ENCODE results near the gene DNTTIP2.
"Not testable (repeated sequence)": the region's sequence is repeated elsewhere in the genome, so short reads cannot be mapped to it uniquely, and the experiment has no call there.

The DNTTIP2 gene, protein sequence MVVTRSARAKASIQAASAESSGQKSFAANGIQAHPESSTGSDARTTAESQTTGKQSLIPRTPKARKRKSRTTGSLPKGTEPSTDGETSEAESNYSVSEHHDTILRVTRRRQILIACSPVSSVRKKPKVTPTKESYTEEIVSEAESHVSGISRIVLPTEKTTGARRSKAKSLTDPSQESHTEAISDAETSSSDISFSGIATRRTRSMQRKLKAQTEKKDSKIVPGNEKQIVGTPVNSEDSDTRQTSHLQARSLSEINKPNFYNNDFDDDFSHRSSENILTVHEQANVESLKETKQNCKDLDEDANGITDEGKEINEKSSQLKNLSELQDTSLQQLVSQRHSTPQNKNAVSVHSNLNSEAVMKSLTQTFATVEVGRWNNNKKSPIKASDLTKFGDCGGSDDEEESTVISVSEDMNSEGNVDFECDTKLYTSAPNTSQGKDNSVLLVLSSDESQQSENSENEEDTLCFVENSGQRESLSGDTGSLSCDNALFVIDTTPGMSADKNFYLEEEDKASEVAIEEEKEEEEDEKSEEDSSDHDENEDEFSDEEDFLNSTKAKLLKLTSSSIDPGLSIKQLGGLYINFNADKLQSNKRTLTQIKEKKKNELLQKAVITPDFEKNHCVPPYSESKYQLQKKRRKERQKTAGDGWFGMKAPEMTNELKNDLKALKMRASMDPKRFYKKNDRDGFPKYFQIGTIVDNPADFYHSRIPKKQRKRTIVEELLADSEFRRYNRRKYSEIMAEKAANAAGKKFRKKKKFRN

DNA sequence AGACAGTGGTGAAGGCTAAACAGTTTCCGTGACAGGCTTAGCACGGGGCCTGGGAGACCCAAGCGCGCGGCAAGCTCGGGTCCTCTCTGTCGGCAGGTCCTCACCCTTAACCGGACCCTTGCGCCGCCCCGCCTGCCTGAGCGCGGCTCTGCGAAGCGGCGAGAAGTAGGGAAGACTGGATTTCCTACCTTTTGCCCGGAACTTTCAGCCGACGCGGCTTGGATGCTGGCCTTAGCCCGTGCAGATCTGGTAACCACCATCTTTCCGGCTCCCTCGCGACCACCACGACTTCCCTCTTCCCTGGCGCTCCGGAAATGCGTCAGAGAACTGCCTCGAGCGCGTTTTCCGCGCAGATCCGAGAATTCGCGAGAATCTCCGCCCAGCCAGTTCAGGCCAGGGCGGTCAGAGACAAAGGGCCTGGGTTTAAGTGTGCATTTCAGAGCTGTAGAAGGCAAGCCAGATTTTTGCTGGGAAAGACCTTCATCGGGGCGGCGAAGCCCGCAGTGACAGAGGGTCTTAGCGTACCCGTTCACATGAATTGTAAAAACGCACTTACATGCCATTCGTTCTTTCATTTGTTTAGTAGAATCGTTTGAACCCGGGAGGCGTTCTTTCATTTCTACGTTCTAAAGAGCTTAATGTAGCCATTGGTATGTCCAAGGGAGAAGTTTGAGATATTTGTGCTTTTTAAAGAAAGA, at the start of gene DNTTIP2:
DNTTIP2 (minus strand) TSS at position 318 of the 698 bp plus-strand sequence; CDS start at position 260, 58 bp downstream.
- DNase-seq (ENCODE audit: low spot score) = peak; percentile 93

DNA sequence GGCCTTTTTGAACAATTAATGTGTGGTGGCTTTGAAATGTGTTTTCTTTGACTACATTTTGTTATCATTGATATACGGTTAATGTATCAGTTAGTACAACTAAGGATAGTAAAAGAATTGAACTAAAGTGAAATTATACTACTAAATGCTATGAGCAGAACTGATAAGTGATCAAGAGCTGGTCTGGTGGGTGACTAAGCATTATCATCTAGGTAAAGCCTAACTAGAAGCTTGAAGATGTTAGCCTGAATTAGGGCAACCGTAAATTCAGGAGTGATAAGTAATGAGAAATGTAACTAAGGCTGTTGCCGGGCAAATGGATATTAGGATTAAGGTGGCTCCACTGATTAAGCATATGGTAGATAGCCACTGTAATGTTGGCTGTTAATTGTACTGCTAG, 46.2 kb upstream of the DNTTIP2 start:
- no peak for DNase-seq (ENCODE audit: low spot score)

DNA sequence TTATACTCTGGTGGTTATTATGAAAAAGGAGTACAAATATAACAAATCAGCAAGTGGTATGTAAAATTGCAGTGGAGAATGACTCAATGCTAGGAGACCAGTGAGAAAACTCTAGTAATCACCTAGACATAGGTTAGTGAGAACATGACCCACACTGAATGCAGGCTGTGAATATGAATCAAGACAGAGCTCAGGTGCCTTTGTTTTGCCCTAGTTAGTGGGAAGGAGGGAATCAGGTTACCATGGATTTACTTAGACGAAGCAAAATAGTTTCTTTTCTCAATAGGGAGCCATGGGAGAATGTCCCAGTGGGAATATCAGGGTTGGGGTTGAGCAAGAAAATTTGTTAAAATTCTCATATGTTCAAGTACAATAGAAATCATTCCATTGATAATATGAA, 40.8 kb upstream of the DNTTIP2 start:
- no peak for DNase-seq (ENCODE audit: low spot score)

- no peak for DNase-seq (ENCODE audit: low spot score)
Observed at GRCh38 chr1:93917302-93917701, 38.3 kb upstream of the DNTTIP2 start.

GRCh38 chr1:93910880-93911279, 31.9 kb upstream of the DNTTIP2 start:
- DNase-seq (ENCODE audit: low spot score) = not testable (repeated sequence)

GRCh38 chr1:93910305-93910704, 31.3 kb upstream of the DNTTIP2 start:
- no peak for DNase-seq (ENCODE audit: low spot score)

GRCh38 chr1:93909146-93910050, 30.4 kb upstream of the DNTTIP2 start, which contains the start of gene GCLM:
Gene GCLM, minus strand, starts transcription at chr1:93909430. Its CDS starts 267 bp downstream, at chr1:93909163.
- peak; percentile 91 for DNase-seq (ENCODE audit: low spot score)

DNA sequence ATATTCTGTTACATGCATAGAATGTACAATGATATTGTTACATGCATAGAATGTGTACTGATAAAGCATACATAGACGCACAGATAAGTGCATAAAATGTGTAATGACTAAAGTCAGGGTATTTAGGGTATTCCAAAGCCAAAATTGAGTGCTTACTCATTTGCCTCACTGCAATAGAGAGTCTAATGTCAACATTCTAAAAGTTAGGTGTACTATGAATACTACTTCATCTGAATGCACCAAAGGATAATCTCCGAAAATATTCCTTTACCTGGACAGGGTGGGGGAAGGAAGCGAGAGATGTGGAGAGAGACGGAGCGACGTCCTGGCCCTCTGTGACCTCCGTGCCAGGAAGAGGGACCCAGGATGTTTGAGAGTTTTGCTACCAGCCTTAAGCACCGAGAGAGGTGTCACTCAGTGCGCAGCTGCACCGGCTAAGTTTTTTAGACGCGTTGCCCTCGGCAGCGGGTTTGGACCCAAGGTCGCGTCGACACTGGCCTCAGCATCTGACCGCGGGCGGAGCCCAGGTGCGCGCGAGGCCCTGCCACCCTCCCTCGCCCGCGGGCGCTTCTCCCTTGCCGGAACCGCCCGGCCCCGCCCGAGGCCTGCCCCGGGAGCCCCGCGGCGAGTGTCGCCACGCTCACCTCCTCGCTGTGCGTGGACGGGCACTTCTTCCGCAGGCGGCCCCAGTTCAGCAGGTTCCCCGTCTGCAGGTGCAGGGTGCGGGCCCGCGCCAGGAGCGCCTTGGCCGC, 29.6 kb upstream of the DNTTIP2 start:
- DNase-seq (ENCODE audit: low spot score) = peak; percentile 53

DNA sequence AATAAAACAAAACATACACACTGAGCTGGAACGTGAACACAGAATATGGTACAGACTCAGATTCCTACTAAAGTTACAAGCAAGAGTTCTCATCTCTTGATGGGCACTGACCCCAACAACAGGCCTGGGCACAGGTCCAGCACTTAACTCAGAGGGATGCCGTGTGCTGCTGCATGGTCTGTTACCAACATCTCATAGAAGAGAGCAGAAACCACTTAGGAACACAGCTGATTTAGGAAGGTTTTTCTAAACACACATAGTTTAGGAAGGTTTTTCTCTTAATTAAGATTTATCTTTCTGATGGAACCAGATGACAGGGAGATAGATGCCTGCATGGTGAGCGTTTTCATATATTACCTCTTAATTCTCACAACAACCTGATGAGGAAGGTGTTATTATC, 28.7 kb upstream of the DNTTIP2 start:
- DNase-seq (ENCODE audit: low spot score) = no peak

GRCh38 chr1:93906480-93906879, 27.5 kb upstream of the DNTTIP2 start:
- DNase-seq (ENCODE audit: low spot score) = no peak

- DNase-seq (ENCODE audit: low spot score) = peak; percentile 5
Observed at GRCh38 chr1:93905734-93906133, 26.7 kb upstream of the DNTTIP2 start.

GRCh38 chr1:93905051-93905450, 26.0 kb upstream of the DNTTIP2 start:
- DNase-seq (ENCODE audit: low spot score) = no peak

DNA sequence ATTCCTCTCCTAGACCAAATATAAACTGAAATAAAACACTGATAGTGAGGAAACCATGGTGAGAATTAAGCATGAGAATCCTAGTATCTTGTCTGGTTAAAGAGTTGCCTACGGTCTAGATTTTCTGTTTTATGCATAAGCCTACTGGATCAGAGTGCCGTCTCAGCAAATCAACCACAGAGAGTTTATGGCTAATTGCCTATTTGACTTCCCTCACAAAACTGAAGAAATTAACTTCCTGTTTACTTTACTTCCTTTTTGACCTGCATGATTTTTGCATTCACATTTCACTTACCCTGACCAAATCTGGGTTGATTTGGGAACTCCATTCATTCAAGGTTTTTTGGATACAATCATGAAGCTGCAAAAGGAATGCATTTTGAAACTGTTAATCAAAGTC, 25.2 kb upstream of the DNTTIP2 start:
- DNase-seq (ENCODE audit: low spot score) = peak; percentile 14

- no peak for DNase-seq (ENCODE audit: low spot score)
Observed at GRCh38 chr1:93900723-93901504, 21.9 kb upstream of the DNTTIP2 start.

- DNase-seq (ENCODE audit: low spot score) = no peak
Observed at GRCh38 chr1:93899543-93900207, 20.7 kb upstream of the DNTTIP2 start.

DNA sequence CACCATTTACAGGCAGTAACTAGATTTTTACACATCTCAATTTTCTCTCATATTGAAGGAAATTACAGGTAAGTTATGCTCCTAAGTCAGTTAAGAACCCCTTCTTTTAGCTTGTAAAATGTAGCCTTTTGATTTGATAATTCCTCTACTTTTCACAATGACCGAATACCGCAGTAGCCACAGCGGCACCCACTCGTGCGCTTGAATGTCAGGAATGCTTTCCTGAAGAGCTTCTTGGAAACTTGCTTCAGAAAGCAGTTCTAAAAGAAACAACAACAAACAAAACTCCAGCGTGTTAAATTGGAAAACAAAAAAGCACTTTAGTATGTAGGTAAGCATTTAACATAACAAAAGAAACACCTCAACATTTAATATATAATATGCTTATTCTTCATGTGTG, 9.9 kb upstream of the DNTTIP2 start:
- DNase-seq (ENCODE audit: low spot score) = no peak

DNA sequence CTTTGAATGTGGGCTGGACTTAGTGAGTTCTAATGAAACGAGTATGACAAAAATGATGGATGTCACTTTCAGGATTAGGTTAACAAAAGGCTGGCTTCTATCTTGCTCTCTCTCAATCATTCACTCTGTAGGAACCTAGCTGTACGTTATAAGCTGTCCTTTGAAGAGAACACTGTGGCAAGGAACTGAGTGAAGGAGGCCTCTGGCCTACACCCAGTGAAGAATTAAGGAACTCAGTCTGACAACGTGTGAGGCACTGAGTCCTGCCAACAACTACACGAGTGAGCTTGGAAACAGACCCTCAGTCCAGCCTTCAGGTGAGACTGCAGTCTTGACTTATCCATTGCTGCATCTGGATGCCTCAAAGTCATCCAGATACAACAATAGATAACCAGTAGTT, 3.3 kb upstream of the DNTTIP2 start:
- DNase-seq (ENCODE audit: low spot score) = no peak

DNA sequence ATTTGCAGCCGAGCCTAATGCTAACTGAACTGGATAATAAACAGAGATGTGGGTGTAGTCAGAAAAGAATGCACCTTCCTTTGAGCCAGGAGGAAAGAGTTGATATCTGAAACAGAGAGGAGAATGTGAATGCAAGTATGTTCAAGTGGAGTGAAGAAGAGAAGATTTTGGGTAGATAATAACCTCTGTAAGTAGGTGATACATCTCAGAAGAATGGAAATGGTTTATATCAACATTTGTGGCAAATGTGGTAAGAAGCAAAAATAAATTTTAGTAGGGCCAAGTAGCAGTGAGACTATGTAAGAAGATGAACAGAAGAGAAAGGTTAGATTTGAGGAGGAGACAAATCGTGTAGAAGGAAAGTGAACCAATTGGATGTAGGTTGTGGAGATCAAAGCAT, 1.7 kb upstream of the DNTTIP2 start:
- no peak for DNase-seq (ENCODE audit: low spot score)

DNA sequence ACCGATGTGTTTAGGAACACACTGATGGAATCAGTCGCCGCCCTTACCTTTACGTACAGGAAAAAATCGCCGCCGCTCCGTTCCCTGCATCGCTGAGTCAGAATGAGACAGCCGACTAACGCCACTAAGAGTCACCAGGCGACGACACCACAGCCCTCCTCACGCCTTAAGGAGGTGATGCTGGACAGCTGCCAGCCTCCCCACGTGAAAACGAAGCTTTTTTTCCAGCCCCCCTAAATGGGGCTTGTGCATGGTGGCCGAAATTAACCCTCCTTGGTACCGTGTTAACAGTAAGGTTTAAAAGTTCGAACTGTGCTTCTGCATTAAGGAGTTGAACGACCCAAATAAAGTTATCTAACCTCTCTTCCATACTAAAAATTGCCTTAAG, 511 bp downstream of the DNTTIP2 start:
- peak; percentile 60 for DNase-seq (ENCODE audit: low spot score)

All from activated CD4-positive, alpha-beta T cell treated with anti-CD3 and anti-CD28 coated beads, Interleukin-2, Interleukin-4, amounts not matched to agents 100 ng/mL and 50 ng/mL, durations not matched to agents 16 hours and 8 hours (primary cell).